Ecto neural progenitor cell (in vitro differentiated cells): ENCODE data around the gene BRCA1.

Experiments
- DNase-seq: peaks from one replicate; pipeline ENCODE4 v3.0.0-alpha.2; 2018; ENCODE audit warnings: low spot score

BRCA1 gene

GRCh38 chr17:43024407-43025289 is 100.5 kb downstream of the BRCA1 start, which contains the start of gene RND2:
Gene RND2, plus strand, starts transcription at chr17:43025231. Its CDS starts 117 bp downstream, at chr17:43025348.
- peak; percentile 97 for DNase-seq

GRCh38 chr17:43021741-43022512 is 103.2 kb downstream of the BRCA1 start, which contains the start of gene VAT1:
Gene VAT1, minus strand, starts transcription at chr17:43022385. Its CDS starts 63 bp downstream, at chr17:43022322.
- peak; percentile 91 for DNase-seq

GRCh38 chr17:43020789-43021740 is 104.1 kb downstream of the BRCA1 start:
- peak; percentile 79 for DNase-seq

GRCh38 chr17:43020030-43020621 is 105.0 kb downstream of the BRCA1 start:
- DNase-seq = no peak

GRCh38 chr17:43019418-43019817 is 105.7 kb downstream of the BRCA1 start:
- no peak for DNase-seq

- no peak for DNase-seq
These were observed 106.2 kb downstream of the BRCA1 start for GRCh38 chr17:43018932-43019331.

GRCh38 chr17:43018008-43018853 is 106.9 kb downstream of the BRCA1 start:
- DNase-seq = peak; percentile 88

GRCh38 chr17:43016216-43016615 is 108.9 kb downstream of the BRCA1 start:
- DNase-seq = no peak

GRCh38 chr17:43015579-43015978 is 109.6 kb downstream of the BRCA1 start:
- DNase-seq = no peak

GRCh38 chr17:43014649-43015542 is 110.3 kb downstream of the BRCA1 start:
- no peak for DNase-seq

GRCh38 chr17:43014020-43014648 is 111.0 kb downstream of the BRCA1 start:
- DNase-seq = no peak

GRCh38 chr17:43013296-43013695 is 111.9 kb downstream of the BRCA1 start:
- no peak for DNase-seq

GRCh38 chr17:43011728-43012472 is 113.3 kb downstream of the BRCA1 start:
- DNase-seq = no peak

- no peak for DNase-seq
These were observed 114.4 kb downstream of the BRCA1 start for GRCh38 chr17:43010667-43011308.

- DNase-seq = peak; percentile 79
These were observed 118.3 kb downstream of the BRCA1 start, which contains the start of gene IFI35 for GRCh38 chr17:43006639-43007551. Gene IFI35, plus strand, starts transcription at chr17:43006784. Its CDS starts 164 bp downstream, at chr17:43006948.

- DNase-seq = no peak
These were observed 121.5 kb downstream of the BRCA1 start for GRCh38 chr17:43003542-43004172.
